Measurements from ENCODE around the gene GMPR2.

The GMPR2 gene

GRCh38 chr14:24266344-24267244 is 33.9 kb downstream of the GMPR2 start:
- Histone ChIP-seq H3K4me3 (ENCODE audit: low read depth in 1 of 2, low read length in 2 of 2) (no peak overlapping the region), H3K27ac (ENCODE audit: low read length) (no peak overlapping the region), H3K9me3 (ENCODE audit: control insufficient read depth in 1 of 2, low read length in 2 of 2) (no peaks in the 10 kb centered on the region), H3K27me3 (ENCODE audit: low read depth, low read length) (no peaks in the 10 kb centered on the region), H3K4me1 (ENCODE audit: control insufficient read depth in 1 of 2, insufficient read depth in 2 of 2, low read length in 2 of 2) (peaks cover 0 to 5% of the 10 kb centered on the region in 2 donors), H3K36me3 (ENCODE audit: control insufficient read depth in 1 of 2, insufficient read depth in 2 of 2, low read length in 2 of 2) (peaks cover 28 to 38% of the 10 kb centered on the region in 2 donors)

- Histone ChIP-seq H3K4me1 (ENCODE audit: control insufficient read depth in 1 of 2, insufficient read depth in 2 of 2, low read length in 2 of 2) (peaks cover 4 to 10% of the 10 kb centered on the region in 2 donors), H3K27me3 (ENCODE audit: low read depth, low read length) (no peaks in the 10 kb centered on the region), H3K9me3 (ENCODE audit: control insufficient read depth in 1 of 2, low read length in 2 of 2) (no peaks in the 10 kb centered on the region), H3K36me3 (ENCODE audit: control insufficient read depth in 1 of 2, insufficient read depth in 2 of 2, low read length in 2 of 2) (peaks cover 28 to 38% of the 10 kb centered on the region in 2 donors), H3K4me3 (ENCODE audit: low read depth in 1 of 2, low read length in 2 of 2) (no peak overlapping the region), H3K27ac (ENCODE audit: low read length) (no peak overlapping the region)
These were observed 34.8 kb downstream of the GMPR2 start for GRCh38 chr14:24267516-24267915.

GRCh38 chr14:24268225-24268624 is 35.5 kb downstream of the GMPR2 start:
- H3K4me3 ChIP-seq (ENCODE audit: low read depth in 1 of 2, low read length in 2 of 2), result no peak overlapping the region
- peaks cover 28 to 38% of the 10 kb centered on the region in 2 donors for H3K36me3 ChIP-seq (ENCODE audit: control insufficient read depth in 1 of 2, insufficient read depth in 2 of 2, low read length in 2 of 2)
- H3K27ac ChIP-seq (ENCODE audit: low read length), result no peak overlapping the region
- peaks cover 4 to 10% of the 10 kb centered on the region in 2 donors for H3K4me1 ChIP-seq (ENCODE audit: control insufficient read depth in 1 of 2, insufficient read depth in 2 of 2, low read length in 2 of 2)
- no peaks in the 10 kb centered on the region for H3K27me3 ChIP-seq (ENCODE audit: low read depth, low read length)
- no peaks in the 10 kb centered on the region for H3K9me3 ChIP-seq (ENCODE audit: control insufficient read depth in 1 of 2, low read length in 2 of 2)

- no peaks in the 10 kb centered on the region for H3K9me3 ChIP-seq (ENCODE audit: control insufficient read depth in 1 of 2, low read length in 2 of 2)
- H3K27me3 ChIP-seq (ENCODE audit: low read depth, low read length), result no peaks in the 10 kb centered on the region
- H3K27ac ChIP-seq (ENCODE audit: low read length), result no peak overlapping the region
- peaks cover 28 to 38% of the 10 kb centered on the region in 2 donors for H3K36me3 ChIP-seq (ENCODE audit: control insufficient read depth in 1 of 2, insufficient read depth in 2 of 2, low read length in 2 of 2)
- peaks cover 4 to 10% of the 10 kb centered on the region in 2 donors for H3K4me1 ChIP-seq (ENCODE audit: control insufficient read depth in 1 of 2, insufficient read depth in 2 of 2, low read length in 2 of 2)
- no peak overlapping the region for H3K4me3 ChIP-seq (ENCODE audit: low read depth in 1 of 2, low read length in 2 of 2)
These were observed 36.6 kb downstream of the GMPR2 start for GRCh38 chr14:24269368-24269767.

DNA sequence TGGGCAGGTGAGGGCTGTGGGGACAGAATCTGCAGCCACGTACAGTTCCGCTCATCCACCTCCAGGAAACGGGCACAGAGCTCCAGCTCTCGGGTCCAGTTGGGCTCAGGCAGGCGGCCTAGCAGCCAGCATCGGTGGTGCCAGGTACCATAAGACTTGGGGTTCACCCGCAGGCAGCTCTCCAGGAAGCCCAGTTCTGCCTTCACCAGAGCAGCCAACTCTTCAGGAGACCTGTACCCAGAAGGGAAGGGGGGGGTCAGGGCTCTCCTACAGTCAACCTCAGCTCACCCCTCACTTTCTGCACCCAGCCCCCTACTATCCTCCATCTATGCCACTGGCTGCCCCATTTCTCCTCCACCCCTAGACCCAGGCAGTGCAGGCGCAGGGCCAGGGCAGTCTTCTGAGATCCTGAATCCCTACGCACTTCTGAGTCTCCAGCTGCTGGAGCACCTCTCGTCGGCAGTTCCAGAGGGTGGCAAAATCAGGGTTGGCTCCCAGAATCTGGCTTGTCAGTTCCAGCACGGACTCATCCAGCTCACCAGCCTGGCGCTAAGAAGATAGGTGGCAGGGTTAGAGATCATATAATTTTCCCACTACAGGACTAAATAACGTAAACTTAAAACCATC is 37.3 kb downstream of the GMPR2 start:
- Histone ChIP-seq H3K9me3 (ENCODE audit: control insufficient read depth in 1 of 2, low read length in 2 of 2) (no peaks in the 10 kb centered on the region), H3K4me3 (ENCODE audit: low read depth in 1 of 2, low read length in 2 of 2) (no peak overlapping the region), H3K27ac (ENCODE audit: low read length) (no peak overlapping the region), H3K4me1 (ENCODE audit: control insufficient read depth in 1 of 2, insufficient read depth in 2 of 2, low read length in 2 of 2) (peaks cover 4 to 10% of the 10 kb centered on the region in 2 donors), H3K27me3 (ENCODE audit: low read depth, low read length) (no peaks in the 10 kb centered on the region), H3K36me3 (ENCODE audit: control insufficient read depth in 1 of 2, insufficient read depth in 2 of 2, low read length in 2 of 2) (peaks cover 28 to 35% of the 10 kb centered on the region in 2 donors)

DNA sequence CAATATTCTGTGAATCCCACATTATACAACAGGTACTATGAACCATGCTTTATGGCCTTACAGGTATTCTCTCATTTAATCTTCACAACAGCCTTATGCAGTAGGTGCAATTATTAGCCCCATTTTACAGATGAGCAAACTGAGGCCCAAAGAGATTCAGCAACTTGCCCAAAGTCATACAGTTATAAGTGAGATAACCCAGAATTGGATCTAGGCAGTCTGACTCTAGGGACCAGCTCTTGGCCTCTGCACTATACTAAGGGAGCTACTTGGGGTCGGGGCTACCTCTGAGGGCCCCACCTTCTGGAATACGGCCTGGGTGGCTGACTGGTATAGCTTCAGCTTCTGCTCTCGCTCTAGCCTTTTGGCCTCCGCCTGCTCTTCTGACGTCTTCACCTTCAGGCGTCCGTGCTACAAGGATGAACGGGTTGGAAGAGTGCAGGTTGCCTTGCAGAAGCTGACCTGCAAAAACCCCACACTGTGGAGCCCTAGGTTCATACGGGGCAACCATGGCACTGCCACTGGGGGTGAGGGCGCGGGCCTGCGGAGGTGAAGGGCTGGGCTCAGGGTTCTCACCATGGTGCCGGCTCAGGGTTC is 37.9 kb downstream of the GMPR2 start:
- peaks cover 4 to 10% of the 10 kb centered on the region in 2 donors for H3K4me1 ChIP-seq (ENCODE audit: control insufficient read depth in 1 of 2, insufficient read depth in 2 of 2, low read length in 2 of 2)
- H3K36me3 ChIP-seq (ENCODE audit: control insufficient read depth in 1 of 2, insufficient read depth in 2 of 2, low read length in 2 of 2), result peaks cover 28% of the 10 kb centered on the region in 2 donors
- H3K27ac ChIP-seq (ENCODE audit: low read length), result peak overlapping the region; percentile 92
- H3K4me3 ChIP-seq (ENCODE audit: low read depth in 1 of 2, low read length in 2 of 2), result peak overlapping the region; percentile 80 to 82
- no peaks in the 10 kb centered on the region for H3K27me3 ChIP-seq (ENCODE audit: low read depth, low read length)
- no peaks in the 10 kb centered on the region for H3K9me3 ChIP-seq (ENCODE audit: control insufficient read depth in 1 of 2, low read length in 2 of 2)

GRCh38 chr14:24271134-24271833 is 38.6 kb downstream of the GMPR2 start, which contains the start of gene RABGGTA:
Gene RABGGTA, minus strand, starts transcription at chr14:24271597. Its CDS starts 482 bp downstream, at chr14:24271115.
- Histone ChIP-seq H3K4me3 (ENCODE audit: low read depth in 1 of 2, low read length in 2 of 2) (peak within 1 kb of the TSS; percentile 80 to 82), H3K4me1 (ENCODE audit: control insufficient read depth in 1 of 2, insufficient read depth in 2 of 2, low read length in 2 of 2) (peaks cover 4 to 10% of the 10 kb centered on the region in 2 donors), H3K9me3 (ENCODE audit: control insufficient read depth in 1 of 2, low read length in 2 of 2) (no peaks in the 10 kb centered on the region), H3K36me3 (ENCODE audit: control insufficient read depth in 1 of 2, insufficient read depth in 2 of 2, low read length in 2 of 2) (peaks cover 24 to 25% of the 10 kb centered on the region in 2 donors), H3K27ac (ENCODE audit: low read length) (peak within 1 kb of the TSS; percentile 92), H3K27me3 (ENCODE audit: low read depth, low read length) (no peaks in the 10 kb centered on the region)

DNA sequence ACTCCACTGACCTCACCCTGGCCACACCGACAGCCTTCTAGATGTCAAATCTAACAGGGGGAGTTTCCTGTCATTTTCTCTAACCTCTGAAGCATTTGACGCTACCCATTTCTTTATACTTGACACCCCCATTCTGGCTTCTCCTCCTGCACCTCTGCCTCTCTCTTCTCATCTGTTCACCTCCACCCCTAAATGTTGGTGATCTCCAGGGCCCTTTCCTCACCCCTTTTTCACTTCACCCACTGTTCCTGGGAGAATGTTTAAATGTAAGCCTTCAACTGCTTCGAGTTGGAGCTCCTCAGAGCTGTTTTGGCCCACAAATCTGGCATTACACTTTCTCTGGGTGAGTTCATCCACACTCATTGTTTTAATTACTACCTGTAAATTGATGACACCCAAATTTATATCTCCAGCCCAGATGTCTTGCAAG is 39.1 kb downstream of the GMPR2 start:
- no peaks in the 10 kb centered on the region for H3K9me3 ChIP-seq (ENCODE audit: control insufficient read depth in 1 of 2, low read length in 2 of 2)
- peak overlapping the region; percentile 92 for H3K27ac ChIP-seq (ENCODE audit: low read length)
- peaks cover 18 to 19% of the 10 kb centered on the region in 2 donors for H3K36me3 ChIP-seq (ENCODE audit: control insufficient read depth in 1 of 2, insufficient read depth in 2 of 2, low read length in 2 of 2)
- H3K4me3 ChIP-seq (ENCODE audit: low read depth in 1 of 2, low read length in 2 of 2), result peak overlapping the region; percentile 80 to 82
- peaks cover 4 to 10% of the 10 kb centered on the region in 2 donors for H3K4me1 ChIP-seq (ENCODE audit: control insufficient read depth in 1 of 2, insufficient read depth in 2 of 2, low read length in 2 of 2)
- H3K27me3 ChIP-seq (ENCODE audit: low read depth, low read length), result no peaks in the 10 kb centered on the region

GRCh38 chr14:24272467-24272866 is 39.7 kb downstream of the GMPR2 start:
- Histone ChIP-seq H3K27ac (ENCODE audit: low read length) (no peak overlapping the region), H3K27me3 (ENCODE audit: low read depth, low read length) (no peaks in the 10 kb centered on the region), H3K9me3 (ENCODE audit: control insufficient read depth in 1 of 2, low read length in 2 of 2) (no peaks in the 10 kb centered on the region), H3K4me1 (ENCODE audit: control insufficient read depth in 1 of 2, insufficient read depth in 2 of 2, low read length in 2 of 2) (peaks cover 4 to 10% of the 10 kb centered on the region in 2 donors), H3K4me3 (ENCODE audit: low read depth in 1 of 2, low read length in 2 of 2) (no peak overlapping the region), H3K36me3 (ENCODE audit: control insufficient read depth in 1 of 2, insufficient read depth in 2 of 2, low read length in 2 of 2) (peaks cover 14% of the 10 kb centered on the region in 2 donors)

- H3K27ac ChIP-seq (ENCODE audit: low read length), result no peak overlapping the region
- H3K4me1 ChIP-seq (ENCODE audit: control insufficient read depth in 1 of 2, insufficient read depth in 2 of 2, low read length in 2 of 2), result peaks cover 4 to 10% of the 10 kb centered on the region in 2 donors
- H3K9me3 ChIP-seq (ENCODE audit: control insufficient read depth in 1 of 2, low read length in 2 of 2), result no peaks in the 10 kb centered on the region
- no peaks in the 10 kb centered on the region for H3K27me3 ChIP-seq (ENCODE audit: low read depth, low read length)
- peaks cover 10% of the 10 kb centered on the region in 2 donors for H3K36me3 ChIP-seq (ENCODE audit: control insufficient read depth in 1 of 2, insufficient read depth in 2 of 2, low read length in 2 of 2)
- no peak overlapping the region for H3K4me3 ChIP-seq (ENCODE audit: low read depth in 1 of 2, low read length in 2 of 2)
These were observed 40.8 kb downstream of the GMPR2 start for GRCh38 chr14:24273422-24273998.
